ENCODE measurements around the gene CDCP2.

DNA sequence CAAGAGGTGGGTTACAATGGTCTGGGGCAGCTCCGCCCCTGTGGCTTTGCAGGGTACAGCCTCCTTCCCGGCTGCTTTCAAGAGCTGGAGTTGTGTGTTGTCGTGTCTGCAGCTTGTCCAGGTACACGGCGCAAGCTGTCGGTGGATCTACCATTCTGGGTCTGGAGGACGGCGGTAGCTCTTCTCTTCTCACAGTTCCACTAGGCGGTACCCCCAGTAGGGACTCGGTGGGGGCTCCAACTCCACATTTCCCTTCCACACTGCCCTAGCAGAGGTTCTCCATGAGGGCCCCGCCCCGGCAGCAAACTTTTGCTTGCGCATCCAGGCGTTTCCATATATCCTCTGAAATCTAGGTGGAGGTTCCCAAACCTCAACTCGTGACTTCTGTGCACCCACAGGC is 12.3 kb upstream of the CDCP2 start:
- TF ChIP-seq EZH2 (IDR thresholded peaks at IDR 0.05) (no peak), POLR2AphosphoS5 (IDR thresholded peaks at IDR 0.05; ENCODE audit: borderline replicate concordance, low read depth, low read length) (no peak), FOXP2 (optimal IDR thresholded peaks at IDR 0.05; ENCODE audit: control extremely low read depth, extremely low read length, insufficient read depth) (no peak)
